Measurements from ENCODE around the gene TRMT61B.

DNA sequence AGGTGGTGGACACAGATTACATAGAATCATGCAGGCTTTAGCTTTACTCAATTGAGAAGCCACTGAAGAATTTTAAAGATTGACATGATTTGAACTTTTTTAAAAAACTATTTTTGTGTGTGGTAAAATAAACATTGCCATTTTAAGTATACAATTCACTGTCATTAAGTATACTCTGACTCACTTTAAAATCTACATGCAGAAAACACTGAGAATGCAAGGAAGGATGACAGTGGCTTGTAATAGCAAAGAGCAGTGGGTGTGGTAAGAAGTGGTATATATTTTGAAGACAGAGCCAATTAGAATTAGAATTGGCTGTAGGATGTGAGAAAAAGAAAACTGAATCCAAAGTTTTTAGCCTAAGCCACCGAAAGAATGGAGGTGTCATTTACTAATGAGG lies 14.9 kb downstream of the TRMT61B start:
- TF ChIP-seq, protein P1, sequence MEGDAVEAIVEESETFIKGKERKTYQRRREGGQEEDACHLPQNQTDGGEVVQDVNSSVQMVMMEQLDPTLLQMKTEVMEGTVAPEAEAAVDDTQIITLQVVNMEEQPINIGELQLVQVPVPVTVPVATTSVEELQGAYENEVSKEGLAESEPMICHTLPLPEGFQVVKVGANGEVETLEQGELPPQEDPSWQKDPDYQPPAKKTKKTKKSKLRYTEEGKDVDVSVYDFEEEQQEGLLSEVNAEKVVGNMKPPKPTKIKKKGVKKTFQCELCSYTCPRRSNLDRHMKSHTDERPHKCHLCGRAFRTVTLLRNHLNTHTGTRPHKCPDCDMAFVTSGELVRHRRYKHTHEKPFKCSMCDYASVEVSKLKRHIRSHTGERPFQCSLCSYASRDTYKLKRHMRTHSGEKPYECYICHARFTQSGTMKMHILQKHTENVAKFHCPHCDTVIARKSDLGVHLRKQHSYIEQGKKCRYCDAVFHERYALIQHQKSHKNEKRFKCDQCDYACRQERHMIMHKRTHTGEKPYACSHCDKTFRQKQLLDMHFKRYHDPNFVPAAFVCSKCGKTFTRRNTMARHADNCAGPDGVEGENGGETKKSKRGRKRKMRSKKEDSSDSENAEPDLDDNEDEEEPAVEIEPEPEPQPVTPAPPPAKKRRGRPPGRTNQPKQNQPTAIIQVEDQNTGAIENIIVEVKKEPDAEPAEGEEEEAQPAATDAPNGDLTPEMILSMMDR (conservative IDR thresholded peaks at IDR 0.05; ENCODE audit: low read depth, low read length), result no peak
- no peak for TF ChIP-seq EZH2 (IDR thresholded peaks at IDR 0.05; ENCODE audit: borderline replicate concordance, low read depth, low read length, poor library complexity, severe bottlenecking)
